Astrocyte of the cerebellum (primary cell): ENCODE measurements around the gene SOX18.

Experiments
- DNase-seq: peaks from one replicate; pipeline ENCODE4 v3.0.0-alpha.2; 2011; ENCODE audit warnings: low read depth
- H3K4me3 ChIP-seq: 2 replicates; pipeline ENCODE4 v1.5.1; 2011; ENCODE audit warnings: mild to moderate bottlenecking, low read depth, low read length, moderate library complexity
- in situ Hi-C: cut with HindIII; loops from 2 replicates; pipeline ENCODE4 v1.10.0; 2017; ENCODE audit warnings: low sequenced_read_pairs
- TF ChIP-seq, protein P1 (sequence below): IDR thresholded peaks from 2 replicates; pipeline ENCODE4 v1.5.1; 2012; ENCODE audit warnings: low read length, low read depth, moderate library complexity, mild to moderate bottlenecking; ENCODE audit errors: missing control alignments

The SOX18 gene

GRCh38 chr20:64073476-64074183 is 24.2 kb upstream of the SOX18 start:
- H3K4me3 ChIP-seq = no peak overlapping the region
- in situ Hi-C loops = no loop called here
- DNase-seq = no peak

DNA sequence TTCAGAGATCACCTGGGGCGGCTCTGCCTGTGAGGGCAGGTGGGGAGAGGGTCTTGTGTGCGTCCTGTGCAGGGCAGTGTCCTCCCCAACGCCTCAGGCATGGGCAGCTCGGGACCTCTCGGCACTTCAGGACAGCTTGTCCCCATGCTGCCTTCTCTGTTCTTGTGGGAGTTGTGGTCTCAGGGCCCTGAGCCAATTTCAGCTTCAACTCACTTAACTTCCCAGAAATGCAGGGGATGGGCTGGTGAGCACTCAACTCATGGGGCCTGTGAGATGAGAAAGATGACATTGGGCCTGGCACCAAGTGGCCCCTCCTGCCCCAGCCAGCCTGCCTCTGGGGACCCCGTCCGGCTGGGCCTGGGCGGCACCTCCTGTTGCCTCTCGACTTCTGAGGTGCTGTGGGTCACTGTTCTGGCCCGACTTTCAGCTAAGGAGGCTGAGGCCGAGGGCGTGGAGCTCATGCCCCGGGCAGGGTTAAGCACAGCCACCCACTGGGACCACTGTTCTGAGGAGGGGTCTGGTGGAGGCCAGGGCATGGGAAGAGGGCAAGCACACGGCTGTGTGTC is 23.1 kb upstream of the SOX18 start:
- no peak for DNase-seq
- H3K4me3 ChIP-seq = no peak overlapping the region
- TF ChIP-seq, protein P1, sequence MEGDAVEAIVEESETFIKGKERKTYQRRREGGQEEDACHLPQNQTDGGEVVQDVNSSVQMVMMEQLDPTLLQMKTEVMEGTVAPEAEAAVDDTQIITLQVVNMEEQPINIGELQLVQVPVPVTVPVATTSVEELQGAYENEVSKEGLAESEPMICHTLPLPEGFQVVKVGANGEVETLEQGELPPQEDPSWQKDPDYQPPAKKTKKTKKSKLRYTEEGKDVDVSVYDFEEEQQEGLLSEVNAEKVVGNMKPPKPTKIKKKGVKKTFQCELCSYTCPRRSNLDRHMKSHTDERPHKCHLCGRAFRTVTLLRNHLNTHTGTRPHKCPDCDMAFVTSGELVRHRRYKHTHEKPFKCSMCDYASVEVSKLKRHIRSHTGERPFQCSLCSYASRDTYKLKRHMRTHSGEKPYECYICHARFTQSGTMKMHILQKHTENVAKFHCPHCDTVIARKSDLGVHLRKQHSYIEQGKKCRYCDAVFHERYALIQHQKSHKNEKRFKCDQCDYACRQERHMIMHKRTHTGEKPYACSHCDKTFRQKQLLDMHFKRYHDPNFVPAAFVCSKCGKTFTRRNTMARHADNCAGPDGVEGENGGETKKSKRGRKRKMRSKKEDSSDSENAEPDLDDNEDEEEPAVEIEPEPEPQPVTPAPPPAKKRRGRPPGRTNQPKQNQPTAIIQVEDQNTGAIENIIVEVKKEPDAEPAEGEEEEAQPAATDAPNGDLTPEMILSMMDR = no peak
- in situ Hi-C loops = no loop called here

More at GRCh38 chr20:64073476-64074183, 24.2 kb upstream of the SOX18 start:
- TF ChIP-seq, protein P1 = no peak

GRCh38 chr20:64071341-64072332 is 22.2 kb upstream of the SOX18 start:
- in situ Hi-C loops = no loop called here
- TF ChIP-seq, protein P1 = no peak
- H3K4me3 ChIP-seq = no peak overlapping the region
- DNase-seq = no peak

- in situ Hi-C loops = no loop called here
- H3K4me3 ChIP-seq = no peak overlapping the region
- DNase-seq = no peak
- TF ChIP-seq, protein P1 = no peak
Observed at GRCh38 chr20:64070244-64070993, 21.0 kb upstream of the SOX18 start.

DNA sequence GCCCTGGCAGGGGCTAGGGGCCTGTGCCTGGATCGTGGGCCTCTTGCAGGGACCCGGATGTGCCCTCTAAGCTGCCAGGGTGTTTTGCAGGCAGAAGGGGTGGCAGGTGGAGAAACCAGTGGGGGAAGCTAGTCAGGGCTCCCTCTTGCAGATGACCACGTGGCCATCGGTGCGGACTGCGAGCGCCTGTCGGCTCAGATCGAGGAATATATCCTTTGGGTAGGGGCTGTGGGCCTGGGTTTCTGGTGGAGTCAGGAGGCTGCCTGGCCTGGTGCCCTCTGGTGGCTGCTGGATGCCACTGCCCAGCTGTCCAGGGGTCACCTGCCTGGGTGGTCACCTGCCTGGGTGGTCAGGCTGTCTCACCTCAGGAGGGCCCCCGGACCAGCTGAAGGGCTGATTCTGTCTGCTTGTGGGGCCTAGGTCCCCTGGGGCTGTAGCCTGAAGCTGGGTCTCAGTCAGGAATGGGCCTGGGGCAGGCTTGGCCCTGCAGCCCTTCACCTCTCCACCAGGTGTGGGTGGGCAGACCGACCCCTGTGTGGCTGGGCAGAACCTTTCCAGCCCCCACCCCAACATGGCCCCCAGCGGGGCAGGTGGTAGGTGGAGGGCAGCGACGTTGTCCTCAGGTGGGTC is 20.3 kb upstream of the SOX18 start:
- no peak overlapping the region for H3K4me3 ChIP-seq
- DNase-seq = no peak
- TF ChIP-seq, protein P1 = peak; percentile 78
- in situ Hi-C loops = no loop called here
